Stimulated activated CD4-positive, alpha-beta T cell treated with anti-CD3 and anti-CD28 coated beads, Interleukin-1b, Interleukin-23, amount 100 ng/mL, for 4 hours (primary cell): ENCODE data around the gene CGB7.

Experiments used
- DNase-seq, 2 donors: peaks; one replicate each; pipeline ENCODE4 v3.0.0-alpha.2; 2020; ENCODE audit warnings: low read depth in 2 of 2

Gene CGB7

GRCh38 chr19:49016067-49016839 is 41.3 kb downstream of the CGB7 start:
- no peak for DNase-seq

- DNase-seq, result no peak
These were observed 42.7 kb downstream of the CGB7 start for GRCh38 chr19:49014870-49015255.

- DNase-seq, result no peak
These were observed 43.3 kb downstream of the CGB7 start for GRCh38 chr19:49014123-49014869.

GRCh38 chr19:49011194-49011593 is 46.4 kb downstream of the CGB7 start:
- no peak for DNase-seq

GRCh38 chr19:49010453-49010852 is 47.1 kb downstream of the CGB7 start:
- no peak for DNase-seq

GRCh38 chr19:49009828-49010227 is 47.7 kb downstream of the CGB7 start:
- no peak for DNase-seq

- DNase-seq, result no peak
These were observed 50.6 kb downstream of the CGB7 start for GRCh38 chr19:49006905-49007304.

- no peak for DNase-seq
These were observed 52.5 kb downstream of the CGB7 start for GRCh38 chr19:49004964-49005614.
